T47D (cell line): ENCODE data around the gene NMNAT3.

Experiments
- DNase-seq, 2 experiments: peaks; one replicate each; pipeline versions ENCODE4 v3.0.0 to v3.0.0-alpha.2; 2011 to 2012; ENCODE audit warnings: low read depth in 1 of 2, low spot score in 1 of 2
- JUND ChIP-seq: IDR thresholded peaks from 2 replicates; pipeline ENCODE4 v1.6.1; 2012; ENCODE audit warnings: low read depth
- in situ Hi-C: cut with HindIII; loops from 2 replicates; pipeline ENCODE4 v1.10.0; 2016; ENCODE audit warnings: low sequenced_read_pairs, low pct_unique_long_range_greater_than_20kb

NMNAT3 gene

GRCh38 chr3:139537795-139538621, 139.8 kb downstream of the NMNAT3 start:
- in situ Hi-C loops, result no loop called here
- no peak for DNase-seq
- no peak for TF ChIP-seq JUND

- in situ Hi-C loops, result no loop called here
- no peak for DNase-seq
Measured at GRCh38 chr3:139537361-139537760, 140.4 kb downstream of the NMNAT3 start.

GRCh38 chr3:139534992-139535879, 142.5 kb downstream of the NMNAT3 start:
- TF ChIP-seq JUND, result no peak
- peak in 1 of 2 experiments; percentile 52 for DNase-seq
- in situ Hi-C loops, result no loop called here

More at GRCh38 chr3:139537361-139537760, 140.4 kb downstream of the NMNAT3 start:
- no peak for TF ChIP-seq JUND

GRCh38 chr3:139534455-139534812, 143.3 kb downstream of the NMNAT3 start:
- TF ChIP-seq JUND, result no peak
- no peak for DNase-seq
- in situ Hi-C loops, result no loop called here

- DNase-seq, result no peak
- in situ Hi-C loops, result no loop called here
- no peak for TF ChIP-seq JUND
Measured at GRCh38 chr3:139533781-139534454, 143.9 kb downstream of the NMNAT3 start.

- no peak for TF ChIP-seq JUND
- in situ Hi-C loops, result no loop called here
- no peak for DNase-seq
Measured at GRCh38 chr3:139532976-139533375, 144.8 kb downstream of the NMNAT3 start.

GRCh38 chr3:139530717-139531116, 147.1 kb downstream of the NMNAT3 start:
- no peak for TF ChIP-seq JUND
- no peak for DNase-seq
- in situ Hi-C loops, result no loop called here

- in situ Hi-C loops, result no loop called here
- no peak for DNase-seq
- TF ChIP-seq JUND, result no peak
Measured at GRCh38 chr3:139529662-139530061, 148.1 kb downstream of the NMNAT3 start.

GRCh38 chr3:139528924-139529323, 148.8 kb downstream of the NMNAT3 start:
- in situ Hi-C loops, result no loop called here
- no peak for TF ChIP-seq JUND
- DNase-seq, result no peak

GRCh38 chr3:139528281-139528680, 149.5 kb downstream of the NMNAT3 start:
- DNase-seq, result no peak
- in situ Hi-C loops, result no loop called here
- TF ChIP-seq JUND, result no peak

- no peak for TF ChIP-seq JUND
- in situ Hi-C loops, result no loop called here
- no peak for DNase-seq
Measured at GRCh38 chr3:139527265-139527664, 150.5 kb downstream of the NMNAT3 start.

GRCh38 chr3:139526146-139526545, 151.6 kb downstream of the NMNAT3 start:
- no peak for DNase-seq
- TF ChIP-seq JUND, result no peak
- in situ Hi-C loops, result no loop called here
